Activated CD4-positive, alpha-beta T cell treated with anti-CD3 and anti-CD28 coated beads for 48 hours (primary cell): ENCODE measurements around the gene SAMHD1.
"Not testable (repeated sequence)": the region's sequence is repeated elsewhere in the genome, so short reads cannot be mapped to it uniquely, and the experiment has no call there.

ENCODE experiments used
- DNase-seq: peaks from one replicate; pipeline ENCODE4 v3.0.0-alpha.2; 2020

The SAMHD1 gene

DNA sequence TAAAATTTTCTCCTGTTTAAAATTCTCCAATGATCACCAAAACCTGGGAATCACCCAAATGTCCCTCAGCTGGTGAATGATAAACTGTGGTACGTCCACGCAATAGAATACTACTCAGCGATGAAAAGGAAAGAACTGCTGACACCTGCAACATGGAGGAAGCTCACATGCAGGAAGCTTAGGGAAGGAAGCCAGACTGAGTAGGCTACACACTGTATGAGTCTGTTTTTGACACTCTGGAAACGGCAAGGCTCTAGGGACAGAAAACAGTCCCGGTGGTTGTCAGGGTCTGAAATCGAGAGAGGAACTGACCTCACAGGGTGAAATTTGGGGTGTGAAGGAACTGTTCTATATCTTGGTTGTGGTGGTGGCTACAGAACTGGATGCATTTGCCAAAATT is 100.7 kb downstream of the SAMHD1 start:
- no peak for DNase-seq

DNA sequence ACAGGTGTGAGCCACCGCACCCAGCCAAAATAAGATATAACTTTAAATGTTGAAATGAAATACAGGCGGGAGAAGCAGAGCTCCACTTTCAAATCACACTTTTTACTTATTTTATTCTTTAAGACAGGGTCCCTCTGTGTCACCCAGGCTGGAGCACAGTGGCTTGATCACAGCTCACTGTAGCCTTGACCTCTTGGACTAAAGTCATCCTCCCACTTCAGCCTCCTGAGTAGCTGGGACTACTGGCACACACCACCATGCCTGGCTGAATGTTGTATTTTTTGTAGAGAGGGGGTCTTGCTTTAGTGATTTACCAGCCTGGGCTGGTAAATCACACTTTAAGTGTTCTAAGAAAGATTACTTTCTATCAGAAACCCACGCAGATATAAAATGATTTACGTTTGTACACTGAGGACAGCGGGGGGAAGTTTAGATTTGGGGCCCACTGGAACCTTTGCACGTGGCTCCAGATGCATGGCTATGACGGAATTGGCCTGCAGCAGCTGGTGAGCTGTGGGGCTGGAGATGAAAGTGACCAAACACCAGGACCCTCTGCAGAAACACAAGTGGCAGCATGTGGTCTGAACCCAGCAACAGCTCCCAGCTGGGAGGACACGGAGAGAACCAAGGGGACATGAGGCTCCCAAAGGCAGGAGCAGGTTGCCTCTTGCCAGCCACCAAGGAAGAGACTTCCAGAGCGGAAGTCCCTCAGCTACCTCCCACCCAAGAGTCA is 102.0 kb downstream of the SAMHD1 start:
- no peak for DNase-seq

DNA sequence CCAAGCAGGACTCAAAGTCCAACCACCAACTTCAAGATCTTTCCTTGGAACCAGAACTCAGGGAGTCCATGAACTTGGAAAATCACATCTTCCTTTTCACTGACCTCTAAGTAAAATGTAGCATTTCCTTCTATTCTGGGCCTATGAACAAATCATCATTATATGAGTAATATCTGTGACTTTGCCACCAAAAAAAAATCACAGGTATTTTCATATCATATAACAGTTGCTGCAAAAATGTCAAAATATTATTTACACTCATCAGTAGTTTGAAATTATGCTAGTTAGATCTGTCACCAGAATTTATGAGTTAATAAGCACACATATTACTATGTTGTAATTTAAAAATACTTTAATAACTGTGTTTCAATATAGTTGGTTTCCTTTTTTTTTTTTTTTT is 102.8 kb downstream of the SAMHD1 start:
- no peak for DNase-seq

DNA sequence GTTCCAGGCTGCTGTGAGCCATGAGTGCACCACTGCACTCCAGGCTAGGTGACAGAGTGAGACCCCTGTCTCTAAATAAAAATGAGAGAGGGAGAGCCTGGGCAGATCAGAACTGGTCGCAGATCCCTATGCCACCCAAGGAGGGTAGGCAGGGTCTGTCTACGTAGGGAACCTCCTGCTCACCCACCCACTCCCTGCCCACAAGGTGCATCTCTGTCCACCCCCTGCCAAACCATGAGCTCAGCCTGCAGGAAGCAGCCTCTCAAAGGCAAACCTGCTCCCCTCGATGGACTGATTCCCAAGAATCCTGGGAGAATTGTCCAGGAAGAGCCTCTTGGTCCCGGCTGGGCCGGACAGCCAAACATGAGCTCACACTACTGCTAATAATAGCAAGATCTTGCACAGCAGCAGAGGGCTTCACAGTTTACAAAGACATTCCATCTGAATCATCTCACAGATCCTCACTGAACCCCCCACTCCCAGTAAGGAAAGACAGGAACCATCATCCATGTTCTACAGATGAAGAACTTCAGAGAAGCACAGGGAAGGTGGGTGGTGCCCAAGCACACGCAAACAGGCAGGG is 103.3 kb downstream of the SAMHD1 start:
- DNase-seq: no peak

DNA sequence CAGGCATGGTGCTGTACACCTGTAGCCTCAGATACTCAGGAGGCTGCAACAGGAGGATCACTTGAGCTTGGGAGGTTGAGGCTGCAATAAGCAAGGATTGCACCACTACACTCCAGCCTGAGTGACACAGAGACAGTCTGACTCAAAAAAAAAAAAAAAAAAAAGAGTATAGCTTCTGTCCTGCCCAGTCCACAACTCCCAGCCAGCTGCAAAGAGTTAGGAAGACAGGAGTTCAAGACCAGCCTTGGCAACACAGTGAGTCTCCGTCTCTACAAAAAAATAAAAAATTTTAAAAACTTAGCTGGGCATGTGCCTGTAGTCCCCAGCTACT is 103.8 kb downstream of the SAMHD1 start:
- DNase-seq: no peak

DNA sequence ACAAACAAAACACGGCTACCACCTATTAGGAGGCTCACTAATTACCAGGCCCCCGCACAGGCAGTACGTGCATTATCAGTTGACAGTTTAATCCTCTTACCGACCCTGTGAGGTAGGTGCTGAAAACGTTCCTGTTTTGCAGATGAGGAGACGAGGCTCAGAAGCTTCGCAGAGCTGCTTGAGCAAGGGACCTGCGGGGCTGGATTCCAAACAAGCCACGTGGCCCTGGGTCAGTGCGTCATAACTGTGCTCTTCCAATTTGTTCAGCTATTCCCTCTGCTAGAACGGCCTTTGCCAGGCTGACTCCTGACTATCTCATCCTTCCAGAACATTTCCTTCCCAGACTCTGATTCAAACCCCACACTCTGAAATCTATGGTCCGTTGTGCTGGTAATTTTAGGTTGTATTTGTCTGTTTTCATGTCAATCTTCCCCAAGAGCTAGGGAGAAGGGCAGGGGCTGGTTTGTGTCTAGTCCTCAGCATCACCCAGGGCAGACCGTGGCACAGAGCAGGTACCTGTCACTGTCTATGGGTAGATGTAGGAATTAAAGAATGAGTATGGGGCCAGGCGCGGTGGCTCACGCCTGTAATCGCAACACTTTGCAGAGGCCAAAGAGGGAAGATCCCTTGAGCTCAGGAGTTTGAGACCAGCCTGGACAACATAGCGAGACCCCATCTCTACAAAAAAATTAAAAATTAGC is 104.3 kb downstream of the SAMHD1 start:
- no peak for DNase-seq

DNA sequence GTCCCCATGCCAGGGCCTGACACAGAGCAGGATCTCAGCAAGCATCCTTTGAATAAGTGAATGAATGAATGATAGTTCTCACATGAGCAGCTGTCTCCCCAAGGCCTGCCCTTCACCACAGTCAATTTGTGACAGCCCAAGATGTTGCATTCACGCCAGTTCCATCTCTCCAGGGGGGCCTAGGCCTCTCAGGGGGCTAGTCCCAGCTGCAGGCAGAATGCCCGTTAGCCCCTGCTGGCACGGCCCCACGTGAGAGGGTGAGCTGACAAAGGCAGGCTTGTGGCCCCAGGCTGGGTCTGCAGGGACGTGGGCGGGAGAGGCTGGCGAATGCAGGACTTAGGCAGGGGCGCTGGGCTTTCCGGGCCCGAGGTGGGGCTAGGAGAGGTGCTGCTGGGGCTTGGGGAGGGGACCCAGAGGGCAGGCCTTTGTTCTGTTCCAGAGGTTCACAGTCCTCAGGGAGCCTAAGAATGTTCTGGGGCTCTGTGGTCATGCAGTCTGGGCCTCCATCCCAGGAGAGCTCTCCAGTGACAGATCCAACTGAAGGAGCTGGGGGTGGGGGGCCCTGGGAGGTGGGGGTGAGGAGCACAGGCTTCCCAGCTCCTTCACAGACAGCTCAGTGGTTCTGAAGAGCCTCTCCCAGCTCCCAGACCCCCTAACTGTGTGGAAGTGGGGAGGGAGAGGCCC is 106.1 kb downstream of the SAMHD1 start:
- DNase-seq: no peak

DNA sequence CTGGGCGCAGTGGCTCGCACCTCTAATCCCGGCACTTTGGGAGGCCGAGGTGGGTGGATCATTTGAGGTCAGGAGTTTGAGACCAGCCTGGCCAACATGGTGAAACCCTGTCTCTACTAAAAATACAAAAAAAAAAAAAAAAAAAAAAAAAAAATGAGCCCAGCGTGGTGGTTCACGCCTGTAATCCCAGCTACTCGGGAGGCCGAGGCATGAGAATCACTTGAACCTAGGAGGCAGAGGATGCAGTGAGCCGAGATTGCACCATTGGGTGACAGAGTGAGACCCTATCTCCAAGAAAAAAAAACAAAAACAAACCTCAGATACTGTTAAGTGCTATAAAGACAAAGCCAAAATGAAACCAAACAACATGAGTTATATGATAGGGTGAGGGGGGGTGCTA is 110.5 kb downstream of the SAMHD1 start:
- not testable (repeated sequence) for DNase-seq
